HG02884 (cell line): Measurements from ENCODE around the gene PPP1R12C.

Source experiments
- ATAC-seq: cut with Tn5 transposase; IDR thresholded peaks from one replicate; pipeline ENCODE4 v1.9.1; 2021; ENCODE audit warnings: mild to moderate bottlenecking, moderate library complexity; ENCODE audit not compliant: unreplicated experiment

PPP1R12C gene

GRCh38 chr19:55046975-55047622, 70.3 kb downstream of the PPP1R12C start:
- ATAC-seq = no peak

DNA sequence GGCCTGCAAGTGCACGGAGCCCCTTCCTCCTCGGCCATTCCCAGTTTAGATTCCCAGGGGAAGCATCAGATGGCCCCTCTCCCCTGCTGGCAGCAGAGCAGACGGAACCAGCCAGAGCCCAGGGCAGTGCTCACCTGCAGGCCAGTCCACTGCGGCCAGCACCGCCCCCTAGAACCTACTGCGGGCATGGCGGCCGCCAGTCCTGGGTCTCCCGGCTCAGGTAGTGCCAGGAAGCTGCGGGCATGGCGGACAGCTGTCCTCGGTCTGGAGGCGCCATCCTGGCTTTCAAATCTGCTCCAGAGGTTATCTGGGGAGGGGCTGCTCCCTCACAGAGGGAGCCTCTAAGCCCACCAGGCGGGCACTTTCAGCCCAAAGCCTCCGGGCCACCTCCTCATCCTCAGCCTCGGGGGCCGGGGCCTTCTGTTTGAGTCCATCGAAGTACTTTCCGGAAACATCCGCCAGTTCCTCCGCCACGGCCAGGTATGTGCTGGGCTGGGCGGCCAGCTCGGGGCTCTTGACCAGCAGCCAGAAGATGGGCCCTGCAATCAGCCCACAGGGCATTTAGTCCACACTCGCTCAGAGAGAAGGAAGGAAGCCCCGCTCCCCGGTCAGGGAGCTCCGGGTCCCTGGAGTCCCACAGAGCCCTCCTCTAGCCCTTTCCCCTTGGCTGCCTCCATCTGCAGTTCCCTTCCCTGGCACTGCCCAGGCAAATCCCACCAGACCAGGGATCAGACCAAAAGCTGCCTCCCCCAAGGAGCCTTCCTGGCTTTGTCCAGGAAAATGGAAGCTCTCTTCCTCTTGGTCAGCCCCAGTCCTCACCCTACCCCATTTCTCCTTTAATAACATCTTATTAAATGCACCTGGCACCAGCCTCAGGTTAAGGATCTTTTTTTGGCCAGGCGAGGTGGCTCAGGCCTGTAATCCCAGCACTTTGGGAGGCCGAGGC, 72.4 kb downstream of the PPP1R12C start:
- ATAC-seq = no peak

- no peak for ATAC-seq
Observed at GRCh38 chr19:55044286-55044685, 73.2 kb downstream of the PPP1R12C start.

GRCh38 chr19:55042688-55043087, 74.7 kb downstream of the PPP1R12C start:
- no peak for ATAC-seq

DNA sequence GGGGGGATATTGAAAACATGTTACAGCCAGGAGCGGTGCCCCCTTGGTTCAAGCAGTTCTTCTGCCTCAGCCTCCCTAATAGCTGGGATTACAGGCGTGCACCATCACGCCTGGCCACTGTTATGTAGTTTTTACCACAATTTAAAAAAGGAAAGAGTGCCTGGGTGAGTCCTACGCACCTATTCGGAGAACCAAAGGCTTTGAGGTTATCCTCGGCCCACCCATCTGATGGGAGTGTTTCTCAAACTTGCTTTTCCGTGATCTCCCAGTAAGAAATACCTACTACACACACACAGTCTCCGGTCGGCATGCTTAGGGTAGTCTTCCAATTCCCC, 75.1 kb downstream of the PPP1R12C start:
- ATAC-seq = no peak

- ATAC-seq = no peak
Observed at GRCh38 chr19:55041627-55042343, 75.7 kb downstream of the PPP1R12C start.

DNA sequence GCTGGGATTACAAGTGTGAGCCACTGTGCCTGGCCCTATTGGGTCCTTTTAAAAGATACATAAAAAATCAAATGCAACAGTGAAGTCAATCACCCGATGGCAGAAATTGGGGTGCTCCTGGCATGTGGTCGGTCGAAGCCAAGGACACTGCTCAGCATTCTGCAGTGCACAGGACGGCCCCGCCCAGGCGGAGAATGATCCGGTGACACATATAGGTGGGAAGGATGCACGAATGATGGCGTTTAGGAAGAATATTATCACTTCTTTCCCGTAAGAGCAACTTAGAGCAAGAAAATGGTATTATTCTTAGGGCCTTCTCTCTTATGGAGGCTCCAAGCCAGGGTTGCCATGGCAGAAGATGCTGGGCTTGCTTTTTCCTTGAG, 76.2 kb downstream of the PPP1R12C start:
- ATAC-seq = no peak
